CD4-positive, alpha-beta memory T cell (primary cell): Measurements from ENCODE around the gene TEPSIN. TPM values are rescaled to one million over a fixed set of nuclear protein-coding genes. Genes with fewer than 3 reads are reported as not detected.

ENCODE experiments used
- CTCF ChIA-PET: fragments of 350-600 bp; sonication (Branson Sonifier 250); formaldehyde crosslinking; loops from one replicate; lab custom pipeline; 2021; ENCODE audit warnings: inconsistent platforms; ENCODE audit not compliant: partially characterized antibody; lab: Charles Lee
- POLR2A ChIA-PET: fragments of 350-600 bp; sonication (Branson Sonifier 250); formaldehyde crosslinking; loops from one replicate; lab custom pipeline; 2021; ENCODE audit not compliant: partially characterized antibody; lab: Charles Lee
- DNase-seq, 5 donors: peaks; one replicate each; pipeline versions ENCODE4 v3.0.0 to v3.0.0-alpha.2; 2020 to 2022; ENCODE audit warnings: mixed read lengths in 1 of 5
- H3K27ac ChIP-seq: one replicate; pipeline ENCODE4 v1.7.0; 2013; ENCODE audit warnings: low read depth, low read length
- H3K27me3 ChIP-seq: 2 replicates; pipeline ENCODE4 v1.7.0; 2013; ENCODE audit warnings: mild to moderate bottlenecking, low read length, moderate library complexity; ENCODE audit not compliant: insufficient read depth
- H3K36me3 ChIP-seq: 2 replicates; pipeline ENCODE4 v1.7.0; 2013; ENCODE audit warnings: mild to moderate bottlenecking, low read length, moderate library complexity; ENCODE audit not compliant: insufficient read depth
- H3K4me1 ChIP-seq: 2 replicates; pipeline ENCODE4 v1.7.0; 2013; ENCODE audit warnings: mild to moderate bottlenecking, low read length, moderate library complexity; ENCODE audit not compliant: insufficient read depth
- H3K4me3 ChIP-seq, 2 donors: one replicate each; pipeline ENCODE4 v1.7.0; 2013; ENCODE audit warnings: low read length in 2 of 2, mild to moderate bottlenecking in 1 of 2
- H3K9me3 ChIP-seq, 2 donors: one replicate each; pipeline ENCODE4 v1.7.0; 2013; ENCODE audit warnings: low read length in 2 of 2, control low read depth in 1 of 2; ENCODE audit not compliant: control insufficient read depth in 1 of 2
- H3K27ac Mint-ChIP-seq, 7 donors: one replicate each; pipeline ENCODE4 v1.8.0; 2020 to 2021; ENCODE audit warnings: mixed read lengths in 7 of 7, mild to moderate bottlenecking in 6 of 7, inconsistent platforms in 3 of 7, moderate library complexity in 3 of 7
- H3K27me3 Mint-ChIP-seq, 2 donors: one replicate each; pipeline ENCODE4 v1.8.0; 2020 to 2021; ENCODE audit warnings: mixed read lengths in 2 of 2
- H3K36me3 Mint-ChIP-seq, 2 donors: one replicate each; pipeline ENCODE4 v1.8.0; 2020 to 2021; ENCODE audit warnings: mixed read lengths in 2 of 2, inconsistent platforms in 1 of 2, mild to moderate bottlenecking in 1 of 2
- H3K4me1 Mint-ChIP-seq, 4 donors: one replicate each; pipeline ENCODE4 v1.8.0; 2020 to 2021; ENCODE audit warnings: mixed read lengths in 4 of 4, mild to moderate bottlenecking in 1 of 4
- H3K4me3 Mint-ChIP-seq, 8 donors: one replicate each; pipeline ENCODE4 v1.8.0; 2020 to 2021; ENCODE audit warnings: mixed read lengths in 8 of 8, mild to moderate bottlenecking in 7 of 8, moderate library complexity in 6 of 8, inconsistent platforms in 3 of 8
- H3K9me3 Mint-ChIP-seq, 8 donors: one replicate each; pipeline ENCODE4 v1.8.0; 2020 to 2021; ENCODE audit warnings: mixed read lengths in 8 of 8, mild to moderate bottlenecking in 5 of 8, inconsistent platforms in 3 of 8, moderate library complexity in 1 of 8
- intact Hi-C: fragments of 100-400 bp; cut with micrococcal nuclease; formaldehyde crosslinking; loops from one replicate; pipeline ENCODE4 v1.15.1; 2023
- polyA plus RNA-seq, 2 donors: library from polyadenylated mRNA; unstranded; fragments of 300-500 nt; fragmentation: Illumina TruSeq; gene quantifications; one replicate each; pipeline ENCODE4 v1.2.3, GENCODE V29; 2021
- total RNA-seq, 2 experiments: library from RNA; stranded (reverse); gene quantifications; one replicate each; pipeline ENCODE4 v1.2.3, GENCODE V29; 2021

The TEPSIN gene
- total and polyA plus RNA-seq, 4 experiments from 2014 or later: 2.0 to 126 (median 58.1) TPM

- H3K9me3 ChIP-seq: no peaks in the 10 kb centered on the region
- Mint-ChIP-seq H3K36me3 (peaks cover 0 to 7% of the 10 kb centered on the region in 2 donors), H3K4me1 (peaks cover 9 to 39% (median 28%) of the 10 kb centered on the region in 4 donors), H3K4me3 (peak overlapping the region in 5 of 8 donors; percentile 15 to 95 (median 61)), H3K27me3 (no peaks in the 10 kb centered on the region), H3K9me3 (no peaks in the 10 kb centered on the region), H3K27ac (peak overlapping the region in 3 of 7 donors; percentile 36 to 58 (median 46))
- H3K36me3 ChIP-seq: no peaks in the 10 kb centered on the region
- intact Hi-C loops: loop anchor here (2.0 kb wide), 1 partner anchor 140 kb away; no protein-coding TSS in a partner anchor
- CTCF ChIA-PET: interaction anchor here (1.1 kb wide), 1 partner anchor 99 kb away, joined by 3 read pairs; no protein-coding TSS in a partner anchor
- H3K27ac ChIP-seq: no peak overlapping the region
- POLR2A ChIA-PET: no interaction called here
- no peak overlapping the region for H3K4me3 ChIP-seq
- H3K4me1 ChIP-seq: peaks cover 32% of the 10 kb centered on the region
- DNase-seq: no peak
- no peaks in the 10 kb centered on the region for H3K27me3 ChIP-seq
Measured at GRCh38 chr17:81241203-81241602, 2.3 kb upstream of the TEPSIN start.

- intact Hi-C loops: loop anchor here (2.0 kb wide), 1 partner anchor 140 kb away; no protein-coding TSS in a partner anchor
- Mint-ChIP-seq H3K36me3 (peaks cover 0 to 7% of the 10 kb centered on the region in 2 donors), H3K4me1 (peaks cover 9 to 39% (median 28%) of the 10 kb centered on the region in 4 donors), H3K27me3 (no peaks in the 10 kb centered on the region), H3K27ac (peak overlapping the region in 5 of 7 donors; percentile 36 to 75 (median 58)), H3K9me3 (no peaks in the 10 kb centered on the region), H3K4me3 (peak overlapping the region in 6 of 8 donors; percentile 38 to 95 (median 92))
- H3K27me3 ChIP-seq: no peaks in the 10 kb centered on the region
- H3K36me3 ChIP-seq: no peaks in the 10 kb centered on the region
- no peak overlapping the region for H3K4me3 ChIP-seq
- no peak overlapping the region for H3K27ac ChIP-seq
- ChIA-PET POLR2A (interaction anchor here (2.7 kb wide), 1 partner anchor 19 kb away, joined by 48 read pairs; the partner anchor contains the start of gene CEP131), CTCF (interaction anchor here (1.1 kb wide), 1 partner anchor 98 kb away, joined by 3 read pairs; no protein-coding TSS in a partner anchor)
- no peaks in the 10 kb centered on the region for H3K9me3 ChIP-seq
- H3K4me1 ChIP-seq: peaks cover 32% of the 10 kb centered on the region
- DNase-seq: peak in 1 of 5 donors; percentile 13
Measured at GRCh38 chr17:81240761-81241160, 1.9 kb upstream of the TEPSIN start.

- Mint-ChIP-seq H3K36me3 (peaks cover 0 to 8% of the 10 kb centered on the region in 2 donors), H3K4me3 (peak overlapping the region; percentile 90 to 95 (median 94)), H3K27ac (peak overlapping the region; percentile 78 to 95 (median 92)), H3K9me3 (no peaks in the 10 kb centered on the region), H3K4me1 (peaks cover 9 to 40% (median 29%) of the 10 kb centered on the region in 4 donors), H3K27me3 (no peaks in the 10 kb centered on the region)
- intact Hi-C loops: loop anchor here (1.0 to 5.0 kb wide), 4 partner anchors 17 to 272 kb away; partner anchors contain the start of genes ACTG1 and SLC38A10
- POLR2A ChIA-PET: interaction anchor here (0.6 to 2.7 kb wide), 14 partner anchors 10 to 425 kb away, joined by 3 to 48 read pairs (median 6); partner anchors contain the start of genes BAIAP2, CEP131 and SLC38A10
- Histone ChIP-seq H3K27me3 (no peaks in the 10 kb centered on the region), H3K4me1 (peaks cover 32% of the 10 kb centered on the region), H3K9me3 (no peaks in the 10 kb centered on the region), H3K27ac (peak overlapping the region; percentile 80), H3K4me3 (peak overlapping the region; percentile 39 to 89), H3K36me3 (no peaks in the 10 kb centered on the region)
- peak; percentile 22 to 62 (median 26) for DNase-seq
- CTCF ChIA-PET: interaction anchor here (1.1 to 2.1 kb wide), 4 partner anchors 13 to 98 kb away, joined by 3 to 7 read pairs (median 6); partner anchors contain the start of gene CEP131
Measured at GRCh38 chr17:81239714-81240555, 1.1 kb upstream of the TEPSIN start.

- CTCF ChIA-PET: interaction anchor here (1.0 to 2.1 kb wide), 4 partner anchors 14 to 95 kb away, joined by 3 to 7 read pairs (median 6); partner anchors contain the start of gene CEP131
- intact Hi-C loops: loop anchor here (5.0 kb wide), 1 partner anchor 59 kb away; the partner anchor contains the start of gene SLC38A10
- peaks cover 0 to 12% of the 10 kb centered on the region in 2 donors for H3K36me3 Mint-ChIP-seq
- peaks cover 13 to 42% (median 34%) of the 10 kb centered on the region in 4 donors for H3K4me1 Mint-ChIP-seq
- peak overlapping the region in 1 of 7 donors; percentile 46 for H3K27ac Mint-ChIP-seq
- peaks cover 2% of the 10 kb centered on the region for H3K36me3 ChIP-seq
- no peaks in the 10 kb centered on the region for H3K27me3 Mint-ChIP-seq
- peak overlapping the region; percentile 76 to 89 for H3K4me3 ChIP-seq
- POLR2A ChIA-PET: interaction anchor here (0.6 to 2.7 kb wide), 17 partner anchors 12 to 1137 kb away, joined by 3 to 48 read pairs (median 4); partner anchors contain the start of genes CEP131, FAAP100, GAA and SLC38A10
- no peaks in the 10 kb centered on the region for H3K27me3 ChIP-seq
- H3K4me3 Mint-ChIP-seq: peak overlapping the region; percentile 77 to 95 (median 91)
- peak in 1 of 5 donors; percentile 38 for DNase-seq
- H3K27ac ChIP-seq: peak overlapping the region; percentile 80
- no peaks in the 10 kb centered on the region for H3K9me3 Mint-ChIP-seq
- peaks cover 37% of the 10 kb centered on the region for H3K4me1 ChIP-seq
- H3K9me3 ChIP-seq: no peaks in the 10 kb centered on the region
Measured at GRCh38 chr17:81238490-81238814, 403 bp downstream of the TEPSIN start.

GRCh38 chr17:81237591-81238489 is 1.0 kb downstream of the TEPSIN start:
- peak in 1 of 5 donors; percentile 35 for DNase-seq
- Histone ChIP-seq H3K4me1 (peaks cover 37% of the 10 kb centered on the region), H3K27me3 (no peaks in the 10 kb centered on the region), H3K36me3 (peaks cover 7% of the 10 kb centered on the region), H3K9me3 (no peaks in the 10 kb centered on the region), H3K27ac (peak overlapping the region; percentile 80), H3K4me3 (peak overlapping the region; percentile 76 to 89)
- intact Hi-C loops: loop anchor here (5.0 kb wide), 1 partner anchor 59 kb away; the partner anchor contains the start of gene SLC38A10
- Mint-ChIP-seq H3K4me1 (peaks cover 13 to 42% (median 34%) of the 10 kb centered on the region in 4 donors), H3K27ac (peak overlapping the region; percentile 38 to 69 (median 46)), H3K27me3 (no peaks in the 10 kb centered on the region), H3K36me3 (peaks cover 0 to 14% of the 10 kb centered on the region in 2 donors), H3K9me3 (no peaks in the 10 kb centered on the region), H3K4me3 (peak overlapping the region; percentile 77 to 95 (median 91))
- CTCF ChIA-PET: interaction anchor here (1.0 to 2.1 kb wide), 3 partner anchors 15 to 59 kb away, joined by 3 to 7 read pairs (median 6); partner anchors contain the start of gene CEP131
- POLR2A ChIA-PET: interaction anchor here (0.6 to 2.7 kb wide), 10 partner anchors 11 to 314 kb away, joined by 3 to 48 read pairs (median 8); partner anchors contain the start of genes CEP131, FAAP100 and SLC38A10

GRCh38 chr17:81236784-81237183 is 2.1 kb downstream of the TEPSIN start:
- no peak for DNase-seq
- H3K4me3 ChIP-seq: no peak overlapping the region
- intact Hi-C loops: loop anchor here (5.0 kb wide), 1 partner anchor 61 kb away; the partner anchor contains the start of gene SLC38A10
- H3K27me3 ChIP-seq: no peaks in the 10 kb centered on the region
- H3K27ac Mint-ChIP-seq: peak overlapping the region in 1 of 7 donors; percentile 73
- ChIA-PET POLR2A (interaction anchor here (1.0 kb wide), 1 partner anchor 782 kb away, joined by 3 read pairs; no protein-coding TSS in a partner anchor), CTCF (no interaction called here)
- peaks cover 0 to 14% of the 10 kb centered on the region in 2 donors for H3K36me3 Mint-ChIP-seq
- no peaks in the 10 kb centered on the region for H3K9me3 ChIP-seq
- H3K36me3 ChIP-seq: peaks cover 17% of the 10 kb centered on the region
- peaks cover 37% of the 10 kb centered on the region for H3K4me1 ChIP-seq
- H3K9me3 Mint-ChIP-seq: no peaks in the 10 kb centered on the region
- peaks cover 11 to 40% (median 32%) of the 10 kb centered on the region in 4 donors for H3K4me1 Mint-ChIP-seq
- H3K27me3 Mint-ChIP-seq: no peaks in the 10 kb centered on the region
- peak overlapping the region in 2 of 8 donors; percentile 66 to 77 for H3K4me3 Mint-ChIP-seq
- no peak overlapping the region for H3K27ac ChIP-seq
